OCI-LY3 (cell line): Measurements from ENCODE around the gene CCT8.

Source experiments
- CTCF ChIP-seq: fragments of 200-600, 300-600 bp; sonication (generic); IDR thresholded peaks from 2 replicates; pipeline ENCODE4 v1.5.1; 2014; ENCODE audit warnings: antibody characterized with exemption, low read length, low read depth
- EZH2phosphoT487 ChIP-seq: fragments of 200-600 bp; shearing (Covaris generic); IDR thresholded peaks from 2 replicates; pipeline ENCODE4 v1.6.1; 2018; ENCODE audit warnings: antibody characterized with exemption, mixed run types, low read depth

GRCh38 chr21:29018540-29018939 lies 54.9 kb downstream of the CCT8 start:
- TF ChIP-seq CTCF (no peak), EZH2phosphoT487 (no peak)
